Mucosa of gallbladder (tissue), 1 donor: ENCODE results near the gene MGAT3. TPM values are rescaled to one million over a fixed set of nuclear protein-coding genes. Genes with fewer than 3 reads are reported as not detected.

Experiments used
- DNase-seq: peaks from one replicate; pipeline ENCODE4 v3.0.0-alpha.2; 2020; ENCODE audit warnings: low spot score
- total RNA-seq: library from RNA; stranded (reverse); gene quantifications from one replicate; pipeline ENCODE4 v1.2.1, GENCODE V29; 2021
- donor health status: DM: no; HTN: no; CAD: no.

The MGAT3 gene
- total RNA-seq, 1 donor from 2014 or later: 104 TPM

DNA sequence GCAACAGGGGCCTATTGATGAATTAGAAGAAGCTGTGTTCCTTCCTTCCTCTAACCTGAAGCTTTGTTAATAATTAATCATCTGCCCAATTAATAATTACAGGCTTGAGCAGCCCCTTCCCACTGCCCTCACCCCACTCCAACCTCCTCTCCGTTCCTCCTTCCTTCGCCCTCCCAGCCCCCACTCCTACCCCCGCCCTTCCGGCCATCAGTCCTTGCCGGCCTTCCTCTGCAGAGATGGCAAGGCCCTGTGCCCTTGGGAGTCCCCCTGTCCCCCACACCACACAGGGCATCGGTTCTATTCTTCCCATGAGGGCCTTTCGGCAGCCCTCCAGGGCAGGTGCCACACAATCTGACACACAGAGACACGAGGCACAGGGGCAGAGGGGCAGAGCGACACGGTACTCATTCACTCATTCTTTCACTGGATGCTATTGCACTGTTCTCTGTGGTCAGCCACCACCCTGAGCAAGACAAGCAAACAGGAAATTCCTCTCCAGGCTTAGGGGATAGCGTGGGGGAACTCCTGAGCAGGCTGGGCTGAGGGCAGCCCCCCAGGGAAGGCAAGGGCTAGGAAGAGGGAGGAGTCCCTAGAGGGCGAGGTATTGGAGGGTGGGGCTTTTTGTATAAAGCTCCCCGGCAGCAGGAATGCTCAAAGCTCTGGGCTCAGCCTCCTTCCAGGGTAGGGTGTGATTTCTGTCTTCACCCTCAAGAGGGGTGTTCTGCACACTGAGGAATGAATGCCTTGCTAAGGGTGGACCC lies 14.7 kb downstream of the MGAT3 start:
- DNase-seq: peak; percentile 57

DNA sequence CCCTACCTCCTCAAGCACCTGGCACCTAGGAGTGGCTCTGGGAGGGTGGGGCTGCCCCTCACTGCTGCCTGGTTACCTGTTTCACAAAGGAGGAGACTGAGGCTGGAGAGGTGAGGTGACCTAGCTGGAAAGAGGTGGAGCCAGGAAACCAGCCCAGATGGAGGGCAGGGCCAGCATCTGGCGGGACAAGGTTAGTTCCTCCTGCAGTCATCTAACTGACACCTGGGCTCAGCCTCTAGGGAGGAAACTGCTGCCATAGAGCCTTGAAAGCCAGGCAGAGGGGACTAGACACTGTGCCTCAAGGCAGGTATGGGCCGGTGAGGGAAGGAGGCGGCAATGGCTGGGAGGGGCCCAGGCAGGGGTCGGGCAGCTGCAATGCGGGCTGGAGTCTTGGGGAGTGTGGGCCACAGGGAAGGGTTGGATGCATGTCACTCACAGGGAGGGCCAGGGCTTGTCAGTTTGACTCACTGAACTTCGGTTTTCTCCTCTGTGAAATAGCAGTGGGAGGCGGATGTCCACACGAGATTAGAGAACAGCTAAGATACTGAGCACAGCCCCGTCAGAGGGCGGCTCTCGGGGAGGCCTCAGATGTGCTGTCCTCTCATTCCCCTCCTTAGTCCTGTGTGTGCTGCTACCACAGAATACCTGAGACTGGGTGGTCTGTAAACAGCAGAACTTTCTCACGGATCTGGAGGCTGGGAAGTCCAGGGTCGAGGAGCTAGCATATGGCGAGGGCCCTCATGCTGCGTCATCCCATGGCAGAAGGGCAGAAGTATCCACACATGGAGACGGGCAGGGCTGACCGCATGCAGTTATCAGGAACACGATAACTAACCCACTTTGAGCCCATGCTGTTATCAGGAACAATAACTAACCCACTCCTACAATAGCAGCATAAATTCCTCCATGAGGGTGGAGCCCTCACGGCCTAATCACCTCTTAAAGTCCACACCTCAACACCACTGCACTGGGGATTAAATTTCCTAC lies 16.1 kb downstream of the MGAT3 start:
- peak; percentile 84 for DNase-seq

DNA sequence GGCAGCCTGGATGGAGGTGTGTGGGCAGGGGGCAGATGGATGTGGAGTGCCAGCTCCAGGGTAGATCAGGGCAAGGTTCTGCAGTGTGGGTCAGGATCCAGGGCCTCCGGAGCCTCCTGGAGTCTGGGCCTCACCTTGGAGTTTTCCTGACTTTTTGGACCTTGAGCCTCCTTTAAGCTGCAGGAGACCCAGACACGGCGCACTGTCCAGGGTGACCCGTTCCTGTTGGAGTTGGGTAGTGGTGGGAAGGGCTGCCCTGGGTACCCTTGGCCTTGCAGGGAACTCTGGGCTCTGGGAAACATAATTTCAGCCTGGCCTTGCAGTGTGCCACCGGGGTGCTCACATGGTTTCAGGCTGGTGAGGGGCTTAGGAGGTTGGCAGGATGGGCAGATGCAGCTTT lies 17.0 kb downstream of the MGAT3 start:
- DNase-seq: no peak

DNA sequence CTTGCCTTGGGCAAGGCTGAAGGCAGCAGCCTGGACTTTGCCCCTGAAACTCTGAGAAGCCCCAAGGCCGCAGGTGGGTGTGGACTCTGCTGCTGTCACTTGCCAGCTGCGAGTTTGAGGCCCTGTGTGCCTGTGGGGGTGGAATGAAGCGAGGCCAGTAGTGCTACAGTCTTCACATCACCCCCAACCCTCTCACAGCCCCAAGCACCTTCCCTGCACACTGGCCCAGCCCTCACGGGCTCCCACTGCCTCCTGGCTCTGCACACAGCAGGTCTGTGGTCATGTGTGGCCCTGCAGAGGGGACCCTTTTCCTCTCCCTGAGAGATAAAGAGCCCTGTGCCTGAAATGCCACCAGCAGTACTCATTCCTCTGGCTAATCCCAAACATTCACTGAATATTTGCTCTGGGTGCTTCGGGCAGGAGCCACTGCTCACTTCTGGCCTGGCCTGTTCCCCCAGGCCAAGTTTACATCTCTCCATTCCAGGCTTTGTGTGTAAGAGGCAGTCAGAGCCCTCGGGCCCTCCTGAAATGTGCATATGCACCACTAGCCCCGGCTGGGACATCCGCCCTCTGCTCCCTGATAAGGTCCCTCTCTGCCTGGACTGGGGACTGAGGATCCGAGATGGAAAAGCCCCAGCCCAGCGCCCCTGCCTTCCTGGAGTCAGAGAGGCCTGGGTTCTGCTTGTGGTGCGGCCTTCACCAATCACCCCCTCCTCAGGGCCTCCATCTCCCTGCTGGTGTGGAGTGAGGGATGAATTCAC lies 17.7 kb downstream of the MGAT3 start:
- peak; percentile 63 for DNase-seq

DNA sequence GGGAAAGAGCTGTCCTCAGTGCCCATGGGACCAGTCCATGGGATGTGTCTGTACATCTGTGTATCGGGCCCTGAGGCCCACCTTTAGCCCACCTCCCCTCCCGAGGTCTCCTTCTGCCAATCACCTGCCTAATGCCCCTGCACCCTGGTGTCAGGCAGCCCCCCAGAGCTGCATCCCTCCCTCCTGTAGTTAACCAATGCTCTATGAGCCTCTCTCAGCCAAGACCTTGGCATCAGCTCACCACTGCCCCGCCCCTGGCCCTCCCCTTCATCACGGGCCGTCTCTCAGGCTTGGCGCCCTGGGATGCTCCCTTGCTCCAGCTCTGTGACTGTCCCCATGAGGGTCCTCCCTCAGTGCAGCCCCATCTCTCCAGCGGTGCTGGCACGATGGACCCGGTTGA lies 18.5 kb downstream of the MGAT3 start:
- no peak for DNase-seq

DNA sequence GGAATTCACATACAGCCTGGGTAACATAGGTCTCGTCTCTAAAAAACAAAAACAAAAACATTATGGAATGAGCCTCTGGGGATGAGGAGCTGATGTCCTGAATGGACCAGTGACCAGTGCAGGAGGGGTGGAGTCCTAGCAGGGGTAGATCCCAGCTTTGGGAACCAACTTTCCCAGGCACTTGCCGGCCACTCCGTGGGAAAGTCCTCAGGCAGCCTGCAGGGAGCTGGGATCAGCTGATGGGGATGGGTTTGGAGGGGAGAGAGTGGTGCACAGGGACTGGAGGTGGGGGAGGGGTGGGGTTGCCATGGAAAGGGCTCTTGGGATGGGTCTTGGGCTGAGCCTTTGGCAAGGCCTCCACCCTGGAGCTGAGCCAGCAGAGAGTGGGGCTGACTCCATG lies 19.1 kb downstream of the MGAT3 start:
- no peak for DNase-seq

DNA sequence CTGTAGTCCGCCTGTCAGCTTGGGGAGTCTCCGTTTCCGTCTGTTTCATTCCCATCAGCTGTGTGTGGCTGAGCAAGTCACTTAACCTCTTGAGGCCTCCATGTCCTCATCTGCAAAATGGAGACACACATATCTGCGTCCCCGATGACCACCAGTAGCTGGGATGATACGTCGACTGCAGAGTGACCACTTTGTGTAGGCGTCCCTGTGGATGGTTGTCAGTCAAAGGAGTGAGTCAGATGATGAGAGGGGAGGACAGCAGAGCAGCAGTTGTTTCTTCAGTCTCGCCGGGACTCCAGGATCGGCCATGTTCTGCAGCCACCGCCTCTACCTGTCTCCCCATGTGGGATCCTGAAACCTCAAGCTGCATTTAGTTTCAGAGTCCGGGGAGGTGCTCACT lies 19.9 kb downstream of the MGAT3 start:
- DNase-seq: no peak

DNA sequence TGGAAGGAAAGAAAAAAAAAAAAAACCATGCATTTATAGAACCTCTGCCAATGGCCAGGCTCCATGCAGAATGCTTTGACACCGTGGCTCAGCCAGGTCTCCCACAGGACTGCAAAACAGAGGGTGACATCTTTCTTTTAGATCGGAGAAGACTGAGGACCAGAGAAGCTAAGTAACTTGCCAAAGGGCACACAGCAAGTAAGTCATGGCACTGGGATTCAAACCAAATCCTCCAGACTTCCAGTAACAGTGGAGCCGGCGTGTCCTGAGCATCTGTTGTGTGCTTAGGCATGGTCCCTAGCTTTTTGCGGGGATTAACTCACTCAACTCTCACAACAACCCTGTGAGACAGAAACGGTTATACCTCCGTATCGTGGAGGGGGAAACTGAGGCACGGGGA lies 20.7 kb downstream of the MGAT3 start:
- DNase-seq: no peak

DNA sequence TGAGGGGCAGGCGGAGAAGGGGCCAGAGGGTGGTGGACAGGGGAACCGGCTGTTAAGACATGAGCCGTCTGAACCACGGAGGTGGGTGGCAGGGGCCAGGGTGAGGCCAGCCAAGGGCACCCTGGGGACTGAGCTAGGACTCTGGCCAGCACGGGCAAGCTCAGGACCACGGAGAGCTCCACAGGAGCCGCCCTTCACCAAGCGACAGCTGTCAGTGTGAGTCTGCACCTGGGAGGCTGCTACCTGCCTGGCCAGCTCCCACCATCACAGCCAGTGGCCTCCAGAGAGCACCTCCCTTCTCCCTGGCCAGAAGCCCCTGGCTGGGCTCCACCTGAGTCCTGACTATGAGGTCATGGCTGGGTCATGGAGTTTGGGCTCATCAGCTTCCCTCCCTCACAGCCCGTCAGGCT lies 21.6 kb downstream of the MGAT3 start:
- no peak for DNase-seq

DNA sequence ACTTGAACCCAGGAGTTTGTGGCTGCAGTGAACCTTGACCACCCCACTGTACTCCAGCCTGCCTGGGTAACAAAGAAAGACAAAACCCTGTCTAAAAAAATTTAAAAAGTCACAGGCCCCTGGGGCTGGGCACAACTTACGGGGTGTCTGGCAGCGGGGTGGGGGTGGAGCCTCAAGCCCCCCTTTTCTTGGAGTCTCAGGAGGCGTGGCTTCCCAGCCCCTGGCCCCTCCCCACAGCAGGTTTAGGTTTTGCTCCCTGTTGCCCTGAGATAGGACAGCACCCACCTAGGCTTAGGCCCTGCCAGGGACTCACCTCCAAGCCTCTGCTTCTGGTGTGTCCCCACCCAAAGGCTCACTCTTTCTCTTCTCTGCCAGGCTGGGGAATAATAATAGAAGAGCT lies 22.4 kb downstream of the MGAT3 start:
- DNase-seq: no peak

DNA sequence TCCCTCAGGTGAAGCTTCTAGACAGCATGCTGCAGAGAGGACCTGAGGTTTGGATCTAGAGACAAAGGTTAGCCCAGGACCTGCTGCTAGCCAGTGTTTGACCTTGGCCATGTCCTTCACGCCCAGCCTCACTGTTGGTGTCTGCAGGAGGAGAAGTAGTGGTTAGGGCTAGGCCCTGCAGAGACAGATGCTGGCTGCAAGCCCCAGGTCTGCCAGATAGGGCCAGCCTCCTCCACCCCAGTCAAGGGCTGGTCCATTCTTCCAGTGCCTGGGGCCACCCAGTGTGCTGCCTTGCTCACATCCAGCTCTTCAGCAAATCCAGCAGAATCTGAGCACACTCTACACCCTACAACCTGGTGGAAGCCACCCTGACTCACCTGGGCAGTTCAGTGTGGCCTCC lies 23.7 kb downstream of the MGAT3 start:
- DNase-seq: no peak

DNA sequence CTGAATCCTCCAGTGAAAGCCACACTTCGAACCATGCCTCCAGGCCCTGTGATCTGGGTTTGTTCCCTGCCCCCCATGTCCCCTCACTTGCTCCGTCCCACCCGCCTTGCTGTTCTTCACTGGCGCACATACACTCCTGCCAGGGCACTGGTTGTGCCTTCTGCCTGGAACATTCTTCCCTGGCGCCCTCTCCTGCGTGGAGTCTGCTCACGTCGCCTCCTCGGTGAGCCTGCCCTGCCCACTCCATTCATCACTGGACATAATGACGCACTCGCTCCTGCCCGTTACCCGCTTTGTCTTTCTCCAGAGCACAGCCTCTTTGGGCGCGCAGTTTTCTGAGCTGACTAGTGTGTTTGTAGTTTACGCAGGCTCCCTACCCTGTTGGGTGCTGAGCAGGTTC lies 24.2 kb downstream of the MGAT3 start:
- no peak for DNase-seq

DNA sequence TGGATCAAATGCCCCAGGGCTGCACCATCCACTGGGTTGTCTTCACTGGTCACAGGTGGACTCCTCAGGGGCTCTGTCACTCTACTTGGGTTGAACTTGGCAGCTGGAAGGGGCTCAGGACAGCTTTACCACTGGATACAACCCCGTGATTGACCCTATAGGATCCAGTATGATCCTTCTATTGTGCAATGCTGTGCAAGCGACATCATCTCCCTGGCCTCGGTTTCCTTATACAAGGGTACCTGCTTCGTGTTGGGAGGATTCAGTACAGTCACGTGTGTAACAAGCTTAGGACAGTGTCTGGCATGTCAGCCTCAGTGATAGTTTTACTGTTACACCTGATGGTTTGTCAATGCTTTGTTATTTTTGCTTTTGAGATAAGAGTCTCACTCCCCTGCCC lies 24.8 kb downstream of the MGAT3 start:
- no peak for DNase-seq

DNA sequence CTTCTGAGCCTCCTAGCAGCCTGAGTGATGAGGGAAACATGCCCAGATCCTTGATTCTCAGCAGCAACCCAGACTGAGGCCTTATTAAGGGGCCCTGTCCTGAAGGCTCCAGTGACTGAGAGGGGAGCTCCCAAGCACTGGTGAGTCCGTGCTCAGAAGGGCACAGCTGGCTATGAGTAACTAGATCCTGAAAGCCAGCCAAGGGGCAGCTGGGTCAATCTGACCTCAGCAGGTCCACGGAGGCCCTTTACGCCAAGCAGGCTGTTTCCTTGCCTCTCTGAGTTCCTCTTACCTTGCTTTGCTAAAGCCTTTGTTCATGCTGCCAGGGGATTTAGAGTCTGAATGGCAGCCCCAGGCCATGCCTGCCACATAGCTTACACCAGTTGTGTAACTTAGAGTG lies 26.0 kb downstream of the MGAT3 start:
- no peak for DNase-seq

DNA sequence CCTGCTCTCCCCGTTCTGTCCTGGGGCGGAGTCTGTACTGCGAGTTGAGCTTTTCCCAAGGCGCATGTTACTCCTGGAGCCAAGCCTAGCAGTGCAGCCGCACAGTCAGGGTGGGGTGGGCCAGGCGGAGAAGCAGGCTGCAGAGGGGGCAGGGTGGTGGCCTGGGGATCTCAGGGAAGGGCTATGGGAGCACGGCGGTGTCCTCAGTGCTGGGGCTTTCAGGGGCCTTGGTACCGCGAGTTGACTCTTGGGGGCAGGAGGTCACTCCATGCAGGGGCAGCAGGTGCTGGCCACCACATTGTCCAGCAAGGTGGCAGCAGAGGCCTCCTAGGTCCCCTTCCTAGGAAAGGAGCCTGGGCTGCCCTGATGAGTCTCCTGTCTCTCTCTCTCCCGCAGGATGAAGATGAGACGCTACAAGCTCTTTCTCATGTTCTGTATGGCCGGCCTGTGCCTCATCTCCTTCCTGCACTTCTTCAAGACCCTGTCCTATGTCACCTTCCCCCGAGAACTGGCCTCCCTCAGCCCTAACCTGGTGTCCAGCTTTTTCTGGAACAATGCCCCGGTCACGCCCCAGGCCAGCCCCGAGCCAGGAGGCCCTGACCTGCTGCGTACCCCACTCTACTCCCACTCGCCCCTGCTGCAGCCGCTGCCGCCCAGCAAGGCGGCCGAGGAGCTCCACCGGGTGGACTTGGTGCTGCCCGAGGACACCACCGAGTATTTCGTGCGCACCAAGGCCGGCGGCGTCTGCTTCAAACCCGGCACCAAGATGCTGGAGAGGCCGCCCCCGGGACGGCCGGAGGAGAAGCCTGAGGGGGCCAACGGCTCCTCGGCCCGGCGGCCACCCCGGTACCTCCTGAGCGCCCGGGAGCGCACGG lies 30.4 kb downstream of the MGAT3 start:
- DNase-seq: no peak

DNA sequence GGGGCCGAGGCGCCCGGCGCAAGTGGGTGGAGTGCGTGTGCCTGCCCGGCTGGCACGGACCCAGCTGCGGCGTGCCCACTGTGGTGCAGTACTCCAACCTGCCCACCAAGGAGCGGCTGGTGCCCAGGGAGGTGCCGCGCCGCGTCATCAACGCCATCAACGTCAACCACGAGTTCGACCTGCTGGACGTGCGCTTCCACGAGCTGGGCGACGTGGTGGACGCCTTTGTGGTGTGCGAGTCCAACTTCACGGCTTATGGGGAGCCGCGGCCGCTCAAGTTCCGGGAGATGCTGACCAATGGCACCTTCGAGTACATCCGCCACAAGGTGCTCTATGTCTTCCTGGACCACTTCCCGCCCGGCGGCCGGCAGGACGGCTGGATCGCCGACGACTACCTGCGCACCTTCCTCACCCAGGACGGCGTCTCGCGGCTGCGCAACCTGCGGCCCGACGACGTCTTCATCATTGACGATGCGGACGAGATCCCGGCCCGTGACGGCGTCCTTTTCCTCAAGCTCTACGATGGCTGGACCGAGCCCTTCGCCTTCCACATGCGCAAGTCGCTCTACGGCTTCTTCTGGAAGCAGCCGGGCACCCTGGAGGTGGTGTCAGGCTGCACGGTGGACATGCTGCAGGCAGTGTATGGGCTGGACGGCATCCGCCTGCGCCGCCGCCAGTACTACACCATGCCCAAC lies 31.2 kb downstream of the MGAT3 start:
- DNase-seq: no peak

DNA sequence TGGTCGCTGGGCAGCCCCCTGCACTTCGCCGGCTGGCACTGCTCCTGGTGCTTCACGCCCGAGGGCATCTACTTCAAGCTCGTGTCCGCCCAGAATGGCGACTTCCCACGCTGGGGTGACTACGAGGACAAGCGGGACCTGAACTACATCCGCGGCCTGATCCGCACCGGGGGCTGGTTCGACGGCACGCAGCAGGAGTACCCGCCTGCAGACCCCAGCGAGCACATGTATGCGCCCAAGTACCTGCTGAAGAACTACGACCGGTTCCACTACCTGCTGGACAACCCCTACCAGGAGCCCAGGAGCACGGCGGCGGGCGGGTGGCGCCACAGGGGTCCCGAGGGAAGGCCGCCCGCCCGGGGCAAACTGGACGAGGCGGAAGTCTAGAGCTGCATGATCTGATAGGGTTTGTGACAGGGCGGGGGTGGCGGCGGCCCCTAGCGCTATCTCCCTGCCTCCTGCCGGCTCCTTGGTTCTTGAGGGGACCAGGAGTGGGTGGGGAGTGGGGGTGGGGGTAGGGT lies 31.8 kb downstream of the MGAT3 start:
- no peak for DNase-seq

DNA sequence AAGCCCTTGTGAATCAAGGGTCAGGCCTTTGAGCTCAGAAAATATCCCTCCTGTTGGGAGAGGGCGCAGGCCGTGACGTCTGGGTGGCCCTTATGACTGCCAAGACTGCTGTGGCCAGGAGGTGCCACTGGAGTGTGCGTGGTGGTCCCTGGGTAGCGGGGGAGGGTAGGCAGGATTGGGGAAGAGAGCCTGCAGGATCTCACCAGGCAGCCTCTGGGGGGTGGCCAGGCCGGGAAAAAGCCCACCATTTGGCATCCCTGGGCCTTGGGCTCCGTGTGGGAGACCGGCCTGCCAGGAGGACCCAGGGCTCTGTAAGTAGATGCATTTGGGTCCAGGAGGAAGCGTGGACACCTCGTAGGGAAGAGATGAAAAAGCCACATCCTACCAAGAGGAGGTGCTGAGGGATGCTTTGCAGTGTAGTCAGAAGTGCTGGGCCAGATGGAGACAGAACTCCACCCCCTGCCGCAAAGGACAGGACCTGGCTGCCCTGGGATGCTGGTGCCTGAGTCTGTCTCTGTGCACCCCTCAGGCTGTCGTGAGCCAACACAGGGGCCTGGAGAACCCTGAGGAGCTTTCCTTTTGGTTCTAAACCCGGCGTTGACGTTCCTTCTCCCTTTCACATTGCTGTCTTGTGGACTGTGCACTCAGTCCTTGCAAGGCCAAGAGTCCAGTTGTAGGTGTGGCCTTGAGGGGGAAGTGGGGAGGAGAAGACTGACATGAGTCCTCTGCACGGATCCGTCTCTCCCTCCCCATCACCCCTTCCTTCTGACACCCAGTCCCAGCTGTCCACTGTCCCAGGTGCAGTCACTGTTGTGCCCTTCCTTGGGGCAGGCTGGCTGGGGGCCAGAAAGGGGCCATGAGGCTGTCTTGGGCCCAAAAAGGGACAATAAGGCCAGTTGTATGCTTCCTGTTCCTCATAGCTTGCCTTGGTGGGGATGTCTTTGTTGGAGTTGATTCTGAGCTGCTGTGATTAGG lies 32.6 kb downstream of the MGAT3 start:
- DNase-seq: no peak

DNA sequence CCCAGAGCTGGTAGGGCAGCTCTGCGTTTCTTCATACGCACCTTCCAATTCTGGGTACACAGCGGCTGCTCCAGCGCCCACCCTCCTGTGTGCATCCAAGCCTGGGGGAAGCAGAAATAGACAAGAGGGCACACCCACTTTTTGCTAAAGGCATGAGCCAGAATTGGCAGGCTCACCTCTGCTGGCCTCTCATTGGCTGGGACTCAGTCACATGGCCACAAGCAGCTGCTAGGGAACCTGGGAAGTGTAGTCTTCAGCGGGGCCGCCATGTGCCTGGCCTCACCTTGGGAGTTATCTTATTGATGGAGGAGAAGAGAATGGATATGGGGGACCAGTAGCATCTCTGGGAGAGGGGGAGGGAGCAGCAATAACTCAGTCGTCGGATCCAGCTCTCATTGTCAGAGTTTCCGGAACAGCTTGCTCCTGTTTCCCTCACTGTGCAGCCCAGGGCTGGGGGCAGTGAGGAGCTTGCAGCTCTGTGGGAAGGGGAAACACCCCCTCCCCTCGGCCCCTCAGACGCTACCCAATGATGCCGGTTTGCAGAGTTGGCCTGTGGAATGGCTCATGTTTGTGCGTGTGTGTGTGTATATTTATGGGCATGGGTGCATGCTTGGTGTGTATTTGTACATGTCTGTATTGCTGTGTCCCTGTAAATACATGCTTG lies 33.5 kb downstream of the MGAT3 start:
- peak; percentile 77 for DNase-seq
